ENCODE data around the gene PYGM.
A peak's percentile ranks its signal among the peaks of the same experiment; 100 is the strongest.

Gene PYGM

DNA sequence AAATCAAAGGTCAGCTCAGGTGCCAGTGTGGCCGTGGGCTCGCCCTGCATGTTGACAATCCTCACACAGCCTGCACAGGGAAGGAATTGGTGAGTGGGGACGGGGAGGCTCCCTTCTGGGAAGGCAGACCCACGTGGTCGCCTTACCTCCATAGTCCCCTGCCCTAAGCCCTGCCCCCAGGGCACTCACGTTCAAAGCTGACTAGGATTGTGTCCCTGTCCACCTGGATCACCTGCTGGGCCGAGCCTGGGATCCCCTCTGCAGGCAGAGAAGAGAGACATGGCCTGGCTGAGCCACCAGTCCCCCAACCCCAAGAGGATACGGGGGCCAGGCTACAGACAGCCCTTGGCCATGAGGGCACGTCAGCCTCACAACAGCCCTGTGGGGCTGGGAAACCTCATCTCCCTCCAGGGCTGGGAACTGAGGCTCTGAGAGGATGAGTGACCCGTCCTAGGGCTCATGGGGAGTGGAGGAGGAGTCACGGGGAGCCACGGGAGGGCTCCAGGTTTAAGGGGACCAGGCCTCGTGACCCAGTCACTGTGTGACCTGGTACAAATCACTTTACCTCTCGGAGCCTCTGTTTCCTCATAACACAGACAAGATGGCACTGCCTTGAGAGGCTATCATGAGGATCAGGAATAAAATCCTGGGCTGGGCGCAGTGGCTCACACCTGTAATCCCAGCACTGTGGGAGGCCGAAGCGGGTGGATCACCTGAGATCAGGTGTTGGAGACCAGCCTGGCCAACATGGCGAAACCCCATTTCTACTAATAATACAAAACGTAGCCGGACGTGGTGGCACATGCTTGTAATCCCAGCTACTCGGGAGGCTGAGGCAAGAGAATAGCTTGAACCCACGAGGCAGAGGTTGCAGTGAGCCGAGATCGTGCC, 30.7 kb upstream of the PYGM start:
- no peak for DNase-seq

DNA sequence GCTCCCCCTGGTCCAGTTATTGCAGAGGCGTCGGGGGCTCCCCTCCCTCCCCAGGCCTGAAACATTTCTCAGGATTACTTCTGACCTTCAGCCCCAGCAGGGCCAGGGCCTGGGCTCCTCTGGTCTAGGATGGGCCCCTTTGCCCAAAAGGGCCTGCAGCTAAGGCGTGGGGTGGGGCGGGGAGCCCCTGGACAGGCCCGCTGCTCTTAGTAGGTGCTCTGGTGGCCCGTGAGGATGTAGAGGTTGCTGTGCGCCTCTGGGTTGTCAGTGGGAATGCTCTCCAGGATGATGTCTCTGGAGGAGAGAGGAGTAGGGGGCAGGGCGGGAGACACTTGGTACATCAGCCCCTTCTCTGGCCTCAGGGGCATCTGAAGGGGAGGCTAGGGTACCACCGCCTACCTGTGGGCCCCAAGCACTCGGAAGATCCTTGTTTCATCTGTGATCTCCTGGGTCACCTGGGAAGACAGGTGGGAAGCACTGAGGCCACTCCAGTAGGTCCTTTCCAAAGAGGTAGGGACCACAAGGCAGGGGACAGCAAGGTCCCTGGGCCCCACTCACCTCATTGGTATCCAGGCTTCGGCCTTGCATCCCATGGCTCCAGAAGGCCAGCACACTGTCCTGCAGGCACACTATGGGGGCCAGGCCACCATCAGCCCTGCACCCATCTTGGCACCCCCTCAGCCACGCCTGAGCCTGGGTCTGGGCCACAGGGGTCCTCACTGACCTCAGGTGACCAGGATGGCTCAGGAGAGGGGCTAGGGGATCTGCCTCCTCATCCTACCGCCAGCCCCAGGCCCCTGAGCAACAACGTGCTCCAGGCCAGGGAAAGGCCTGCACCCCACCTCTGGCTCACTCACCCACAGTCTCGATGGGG, 29.8 kb upstream of the PYGM start:
- no peak for DNase-seq

DNA sequence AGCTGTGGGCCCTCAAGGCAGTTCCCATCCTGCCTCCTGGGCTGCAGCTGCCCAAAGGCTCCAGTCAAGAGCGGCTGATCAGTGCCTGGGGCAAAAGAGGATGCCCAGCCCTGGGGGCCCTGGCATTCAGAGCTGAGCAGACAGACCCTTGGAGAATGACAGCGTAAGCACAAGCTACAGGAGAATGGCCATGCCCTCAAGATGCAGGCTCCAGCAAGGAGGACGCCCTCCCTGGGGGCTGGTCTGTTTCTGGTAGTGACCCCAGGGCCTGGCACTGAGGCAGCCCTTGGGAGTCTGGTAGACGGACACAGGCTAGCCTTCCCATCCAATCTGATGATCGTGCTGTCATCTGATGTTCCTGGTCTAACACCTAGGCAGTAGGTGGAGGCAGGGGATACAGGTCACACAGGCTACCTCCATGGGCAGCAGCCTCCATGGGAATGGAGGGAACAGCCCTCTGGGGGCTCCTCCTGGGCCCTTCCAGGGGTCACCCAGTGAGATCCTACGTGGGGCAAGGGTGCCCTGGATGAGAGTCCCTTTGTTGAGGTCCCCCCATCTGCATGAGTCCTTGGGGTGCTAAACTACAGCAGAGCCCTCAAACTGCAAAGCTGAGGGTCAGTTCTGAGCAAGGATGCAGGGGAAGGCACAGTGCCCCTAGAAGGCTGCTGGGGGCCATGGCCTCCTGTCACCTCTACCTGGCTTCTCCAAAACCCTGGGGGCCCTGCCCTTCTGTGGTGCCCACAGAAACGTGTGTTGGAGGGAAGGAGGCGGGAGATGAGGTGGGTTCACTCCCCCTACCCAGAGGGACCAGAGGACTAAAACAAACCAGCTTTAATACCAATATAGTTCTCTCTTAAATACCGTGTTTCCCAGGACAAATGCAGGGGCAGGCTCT, 28.8 kb upstream of the PYGM start:
- DNase-seq: no peak

DNA sequence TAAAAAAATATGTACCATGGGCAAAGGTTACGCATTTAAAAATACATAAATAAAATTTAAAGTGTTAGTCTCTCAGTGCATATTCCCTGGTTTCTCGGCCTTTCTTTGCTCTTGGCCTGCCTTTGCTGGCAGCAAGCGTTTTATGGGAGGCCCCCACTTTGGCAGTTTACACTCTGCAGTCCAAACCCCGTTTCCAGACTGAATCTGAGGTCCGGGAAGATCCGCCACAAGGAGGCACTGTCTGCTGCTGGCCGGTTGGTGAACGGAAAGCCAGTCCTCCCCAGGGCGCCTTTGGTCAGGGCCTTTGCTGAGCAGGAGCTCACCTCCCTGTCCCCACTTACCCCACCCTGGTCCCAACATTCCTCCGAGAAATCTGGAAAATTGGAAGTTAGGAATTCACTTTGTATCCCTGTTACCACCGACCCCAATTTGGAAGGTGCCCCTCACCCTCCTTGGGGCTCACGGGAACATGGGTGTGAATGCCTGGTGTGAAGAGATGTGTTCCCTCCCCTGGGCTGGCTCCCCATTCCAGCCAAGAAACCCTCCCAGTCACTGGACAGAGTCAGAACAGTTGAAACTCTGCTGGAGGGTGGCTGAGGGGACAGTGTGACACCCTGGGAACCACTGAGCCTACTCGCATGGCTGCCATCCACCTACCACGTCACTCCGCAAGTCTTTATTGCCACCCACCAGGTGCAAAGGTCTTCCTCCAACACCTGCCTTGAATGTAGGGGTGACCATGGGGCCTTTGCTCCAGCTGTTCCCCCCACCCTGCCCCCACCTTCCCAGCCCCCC, 27.9 kb upstream of the PYGM start:
- DNase-seq: peak; percentile 37

DNA sequence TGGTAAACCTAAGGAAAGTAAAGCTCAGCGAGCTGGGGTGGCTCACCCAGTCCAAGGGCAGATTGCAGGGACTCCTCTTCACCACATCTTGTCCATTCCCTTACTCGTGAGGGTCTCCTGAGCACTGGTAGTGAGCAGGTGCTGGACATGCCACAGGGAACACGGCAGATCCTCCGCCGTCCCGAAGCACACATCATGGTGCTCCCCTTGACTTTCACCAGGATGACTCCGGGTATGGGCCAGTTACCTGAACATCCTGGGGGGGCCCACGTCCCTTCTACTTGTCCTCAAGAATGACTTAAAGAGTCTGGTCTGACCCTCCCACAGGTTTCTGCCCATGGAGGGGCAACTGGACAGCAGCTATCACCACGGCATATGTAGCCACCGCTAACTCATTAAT, 26.5 kb upstream of the PYGM start:
- no peak for DNase-seq

DNA sequence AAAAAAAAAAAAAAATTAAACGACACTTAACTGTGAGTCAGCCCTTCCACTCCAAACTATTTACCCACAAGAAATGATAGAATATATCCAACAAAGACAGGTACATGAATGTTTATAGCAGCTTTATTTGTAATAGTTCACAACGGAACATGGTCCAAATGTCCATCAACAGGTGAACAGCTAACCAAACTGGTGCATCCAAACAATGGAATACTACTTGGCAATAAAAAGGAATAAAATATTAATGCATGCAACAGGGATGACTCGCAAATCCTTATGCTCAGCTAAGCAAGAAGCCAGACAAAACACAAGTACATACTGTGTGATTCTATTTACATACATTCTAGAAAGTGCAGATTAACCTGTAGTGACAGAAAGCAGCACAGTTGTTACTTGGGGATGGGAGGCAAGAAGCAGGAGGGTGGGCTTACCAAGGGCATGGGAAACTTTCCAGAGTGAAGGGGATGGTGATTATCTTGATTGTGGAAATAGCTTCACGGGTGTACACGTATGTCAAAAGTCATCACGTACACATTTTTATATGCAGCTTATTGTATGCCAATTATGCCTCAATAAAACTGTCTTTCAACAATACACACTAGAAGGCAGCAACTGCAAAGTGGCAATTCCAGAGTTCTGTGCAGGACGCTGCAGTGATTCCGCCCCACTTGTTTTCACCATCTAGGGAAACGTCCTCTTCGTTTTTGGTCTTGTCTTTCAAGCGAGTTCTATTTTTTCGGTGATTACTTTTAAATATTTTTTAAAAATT, 25.2 kb upstream of the PYGM start:
- DNase-seq: no peak

DNA sequence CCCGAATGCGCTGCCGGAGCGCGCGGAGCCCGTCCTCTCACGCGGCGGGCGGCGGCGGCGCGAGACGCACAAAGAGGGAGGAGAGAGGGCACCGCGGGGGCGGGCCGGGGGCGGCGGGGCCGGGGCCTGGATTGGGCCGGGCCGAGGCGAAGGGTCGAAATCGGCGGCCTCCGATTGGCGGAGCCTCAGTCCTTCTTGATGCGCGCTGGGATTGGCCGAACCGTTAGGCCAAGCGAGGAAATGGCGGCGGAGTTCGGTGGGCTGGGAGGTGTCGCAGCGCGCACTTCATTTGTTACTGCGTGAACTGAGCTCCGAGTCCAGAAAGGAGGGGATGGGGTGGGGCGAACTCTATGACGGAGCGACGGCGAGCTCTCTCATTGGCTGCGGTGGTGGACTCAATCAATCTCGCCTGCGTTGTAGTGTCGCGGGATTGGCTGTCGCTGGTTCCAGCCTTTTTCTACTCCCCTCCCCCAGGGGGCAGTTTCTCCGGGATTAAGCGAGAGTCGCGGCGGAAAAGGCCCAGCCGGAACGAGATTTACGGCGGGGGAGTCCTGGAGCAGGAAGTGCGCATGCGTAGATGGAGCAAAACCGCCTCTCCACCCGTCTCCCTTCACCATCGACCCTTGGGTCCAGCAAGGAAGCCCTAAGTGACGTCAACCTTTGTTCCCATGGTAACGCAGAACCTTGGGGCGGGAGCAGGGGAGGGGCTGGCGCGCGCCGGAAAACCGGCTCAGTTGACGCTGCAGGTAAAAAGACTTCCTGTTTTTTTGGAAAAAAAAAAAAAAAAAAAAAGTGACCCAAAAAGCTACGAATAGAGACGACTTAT, 18.9 kb upstream of the PYGM start, which contains the start of gene SF1:
Gene SF1 (minus strand): TSS at position 70 of the 826 bp plus-strand sequence. CDS start 150 bp downstream, outside the sequence.
- peak; percentile 100 for DNase-seq

DNA sequence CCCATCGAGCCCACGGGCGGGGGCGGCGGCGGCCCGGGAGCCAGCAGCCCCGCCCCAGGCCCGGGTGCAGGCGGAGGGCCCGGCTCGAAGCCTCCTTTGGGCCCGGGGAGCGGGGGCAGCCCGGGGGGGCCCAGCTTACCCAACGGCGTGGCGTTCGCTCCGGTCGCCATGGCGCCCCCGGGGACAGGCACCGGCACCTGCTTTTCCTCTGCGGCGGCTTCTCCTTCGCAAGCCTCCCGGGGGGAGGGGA, 18.4 kb upstream of the PYGM start:
- DNase-seq: no peak

DNA sequence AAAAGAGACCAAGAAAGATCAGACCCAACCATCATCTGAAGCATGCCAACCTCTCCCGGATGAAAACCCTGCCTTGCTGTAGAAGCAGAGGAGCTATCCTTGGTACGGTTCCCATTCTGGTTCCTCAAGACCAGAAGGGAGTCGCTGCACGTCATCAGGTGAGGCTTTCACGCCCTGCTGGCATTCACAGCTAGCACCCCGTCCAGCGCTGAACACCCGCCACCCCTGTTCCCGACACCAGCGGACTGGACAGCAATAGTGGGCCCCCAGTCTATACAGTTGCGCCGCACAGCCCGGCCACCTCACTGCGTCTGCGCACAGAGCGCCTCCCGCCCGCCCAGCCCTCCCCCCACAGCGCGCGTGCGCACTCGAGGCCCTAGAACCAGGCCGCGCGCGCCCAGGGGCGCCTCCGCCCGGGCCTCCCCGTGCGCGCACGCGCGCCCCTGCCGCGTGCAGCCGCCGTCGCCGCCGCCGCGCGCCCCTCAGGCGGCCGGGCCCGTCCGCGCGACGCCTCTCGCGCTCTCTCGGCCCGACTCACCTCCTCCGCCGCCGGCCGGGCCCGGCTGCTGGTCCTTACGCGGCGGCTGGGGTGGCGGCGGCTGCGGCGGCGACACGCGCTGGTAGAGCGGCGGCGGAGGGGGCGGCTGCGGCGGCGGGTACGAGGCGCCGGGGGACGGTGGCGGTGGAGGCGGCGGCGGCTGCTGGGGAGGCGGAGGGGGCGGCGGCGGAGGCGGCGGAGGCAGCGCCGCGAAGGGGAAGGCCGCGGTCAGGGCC, 17.9 kb upstream of the PYGM start:
- peak; percentile 86 for DNase-seq

DNA sequence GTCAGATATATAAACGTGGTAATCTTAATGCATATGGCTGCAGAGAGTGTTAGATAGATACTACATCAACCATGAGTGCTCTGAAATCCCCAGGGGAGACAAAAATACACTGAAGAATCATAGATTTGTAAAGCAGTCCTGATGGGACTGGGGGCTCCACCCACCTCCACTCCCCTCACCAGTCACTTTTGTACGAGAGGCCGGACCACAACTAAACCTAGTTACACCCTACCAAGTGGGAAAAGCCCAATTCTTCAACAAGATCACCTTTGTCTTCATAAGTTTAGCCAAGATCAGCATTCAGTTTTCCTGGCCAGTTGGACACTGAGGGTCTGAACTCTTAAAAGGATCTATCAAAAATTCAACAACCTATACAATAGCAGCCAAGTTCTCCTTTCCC, 17.1 kb upstream of the PYGM start:
- DNase-seq: no peak

DNA sequence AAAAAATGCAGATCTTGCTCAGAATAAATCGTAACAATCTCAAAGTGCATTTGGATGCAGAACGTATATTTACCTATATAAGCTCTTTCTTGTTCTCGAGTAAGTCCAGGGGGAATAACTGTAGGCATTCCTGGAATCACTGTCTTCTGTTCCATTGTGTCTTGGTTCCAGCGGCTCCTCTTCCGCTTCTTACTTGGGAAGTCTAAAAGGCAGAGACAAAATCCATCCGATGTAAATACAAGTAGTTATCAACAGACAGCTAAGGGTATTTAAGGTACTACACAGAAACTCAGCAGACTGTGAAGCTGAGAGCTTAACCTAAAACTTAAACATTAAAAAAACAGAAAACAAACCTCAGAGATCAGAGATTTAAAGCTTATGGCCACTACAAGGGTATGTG, 16.7 kb upstream of the PYGM start:
- no peak for DNase-seq

DNA sequence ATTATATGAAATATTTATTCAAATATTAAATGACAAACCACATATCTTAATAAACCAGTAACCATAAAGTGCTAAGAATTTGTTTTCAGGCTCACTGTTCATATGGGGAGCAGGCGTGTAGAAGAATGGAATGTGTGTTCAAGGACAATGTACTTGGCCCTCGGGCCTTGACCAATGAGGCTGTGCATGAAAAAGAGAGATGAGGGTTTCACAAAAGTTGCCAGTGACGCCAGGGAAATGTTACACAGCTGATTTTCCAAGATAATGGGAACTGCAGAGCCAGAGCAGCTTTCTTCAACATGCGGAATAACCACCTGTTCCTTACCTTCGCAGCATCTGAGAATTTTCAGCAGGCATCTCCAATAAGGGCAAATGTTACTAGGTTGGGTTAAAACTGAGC, 14.4 kb upstream of the PYGM start:
- DNase-seq: no peak

DNA sequence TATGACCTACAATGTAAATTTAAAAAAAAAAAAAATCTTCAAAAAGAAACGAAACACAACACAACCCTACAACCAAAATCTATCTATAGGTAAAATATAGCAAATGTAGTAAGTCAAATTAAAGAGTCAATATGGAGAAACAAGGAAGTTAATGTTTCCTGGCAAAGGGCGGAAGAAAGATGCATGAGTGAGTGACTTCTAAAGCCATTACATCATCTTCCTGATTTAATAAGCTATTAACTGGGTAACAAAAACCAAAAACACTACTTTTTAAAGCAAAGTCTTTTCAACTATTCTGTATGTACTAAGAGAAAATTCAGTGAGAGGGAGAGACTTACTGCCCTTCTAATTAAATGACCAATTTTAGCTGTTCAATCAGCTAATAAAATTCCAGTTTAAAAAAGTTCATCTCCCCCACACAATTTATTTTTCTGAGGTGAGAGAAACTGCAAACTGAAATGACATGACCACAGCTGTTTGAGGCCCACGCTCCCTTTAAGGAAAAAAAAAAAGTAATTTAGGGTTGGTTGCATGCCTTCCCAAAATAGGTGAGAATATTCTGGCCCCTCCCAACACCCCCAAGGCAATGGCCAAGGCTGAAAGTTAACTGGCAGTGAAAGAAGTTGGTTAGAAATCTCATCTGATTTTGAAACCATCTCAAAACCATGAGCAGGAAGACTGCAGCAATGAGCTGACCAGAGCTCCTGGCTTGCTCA, 12.7 kb upstream of the PYGM start:
- no peak for DNase-seq

DNA sequence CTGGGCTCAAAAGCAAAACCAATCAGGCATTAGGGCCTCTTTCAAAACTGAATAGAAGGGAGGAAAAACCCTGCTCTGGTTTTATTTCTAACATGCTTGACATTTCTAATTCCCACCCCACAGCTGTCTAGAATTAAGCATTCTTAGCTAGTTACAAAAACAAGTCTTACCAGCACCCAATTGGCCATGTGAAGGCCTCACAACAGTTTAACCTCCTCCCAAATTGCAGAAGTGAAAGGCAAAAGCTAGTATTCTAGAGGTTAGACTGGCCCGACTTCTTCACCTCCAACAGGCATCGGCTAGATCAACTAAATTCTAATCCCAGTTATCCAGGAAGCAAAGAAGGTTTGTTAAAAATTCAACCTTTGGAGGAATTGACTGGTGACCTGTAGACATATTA, 12.1 kb upstream of the PYGM start:
- DNase-seq: no peak

DNA sequence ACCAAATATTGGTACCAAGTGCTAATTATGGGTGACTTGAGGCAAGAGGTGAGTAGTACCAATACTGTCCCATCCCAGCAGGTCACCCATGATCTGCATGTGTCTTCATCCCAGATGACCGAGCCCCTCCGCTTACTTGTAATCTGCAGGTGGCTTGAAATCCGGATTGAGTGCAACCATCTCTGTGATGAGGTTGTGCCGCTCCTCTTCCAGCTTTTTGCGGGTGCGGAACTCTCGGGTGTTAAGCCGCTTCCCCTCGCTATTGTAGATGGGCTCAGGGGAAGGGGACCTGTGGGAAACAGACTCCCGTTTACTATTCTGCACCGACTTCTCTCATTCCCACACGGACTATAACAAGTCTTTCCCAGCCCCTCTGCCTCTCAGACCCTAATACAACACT, 10.3 kb upstream of the PYGM start:
- DNase-seq: no peak

DNA sequence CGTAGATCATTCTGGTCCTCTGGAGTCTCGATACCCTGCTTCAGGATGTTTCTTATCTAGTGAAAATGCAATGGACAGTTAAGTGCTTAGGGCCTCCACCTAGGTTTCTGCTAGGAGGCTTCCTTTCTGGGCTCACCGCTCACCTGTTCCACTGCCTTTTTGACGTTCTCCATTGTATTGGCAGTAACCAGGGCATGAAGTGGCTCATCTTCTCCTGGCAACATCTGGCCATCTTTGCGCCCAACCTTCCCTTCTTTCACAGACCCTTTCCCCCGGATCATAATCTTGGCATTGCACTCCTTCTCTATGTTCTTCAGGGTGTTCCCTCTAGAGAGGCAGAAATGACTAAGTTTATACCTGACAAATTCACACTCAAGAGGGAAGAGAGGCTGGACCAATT, 9.5 kb upstream of the PYGM start:
- no peak for DNase-seq

DNA sequence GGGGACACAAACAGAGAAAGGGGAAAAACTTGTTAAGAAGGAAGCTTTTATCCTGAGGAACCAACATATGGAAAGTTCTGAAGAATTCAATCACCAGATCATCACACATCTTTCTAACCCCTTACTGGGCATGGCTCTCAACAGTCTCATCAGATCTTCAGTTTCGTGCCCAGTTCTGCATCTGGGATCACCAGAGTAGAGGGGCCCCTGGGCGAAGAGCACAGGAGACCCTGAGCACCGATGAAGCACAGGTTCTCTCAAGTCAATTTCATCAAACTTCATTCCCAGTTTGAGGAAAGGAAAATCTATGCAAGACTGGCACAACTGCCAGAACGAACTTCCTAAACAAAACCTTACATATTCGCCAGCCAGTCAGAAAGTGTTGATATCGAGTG, 8.5 kb upstream of the PYGM start:
- no peak for DNase-seq

DNA sequence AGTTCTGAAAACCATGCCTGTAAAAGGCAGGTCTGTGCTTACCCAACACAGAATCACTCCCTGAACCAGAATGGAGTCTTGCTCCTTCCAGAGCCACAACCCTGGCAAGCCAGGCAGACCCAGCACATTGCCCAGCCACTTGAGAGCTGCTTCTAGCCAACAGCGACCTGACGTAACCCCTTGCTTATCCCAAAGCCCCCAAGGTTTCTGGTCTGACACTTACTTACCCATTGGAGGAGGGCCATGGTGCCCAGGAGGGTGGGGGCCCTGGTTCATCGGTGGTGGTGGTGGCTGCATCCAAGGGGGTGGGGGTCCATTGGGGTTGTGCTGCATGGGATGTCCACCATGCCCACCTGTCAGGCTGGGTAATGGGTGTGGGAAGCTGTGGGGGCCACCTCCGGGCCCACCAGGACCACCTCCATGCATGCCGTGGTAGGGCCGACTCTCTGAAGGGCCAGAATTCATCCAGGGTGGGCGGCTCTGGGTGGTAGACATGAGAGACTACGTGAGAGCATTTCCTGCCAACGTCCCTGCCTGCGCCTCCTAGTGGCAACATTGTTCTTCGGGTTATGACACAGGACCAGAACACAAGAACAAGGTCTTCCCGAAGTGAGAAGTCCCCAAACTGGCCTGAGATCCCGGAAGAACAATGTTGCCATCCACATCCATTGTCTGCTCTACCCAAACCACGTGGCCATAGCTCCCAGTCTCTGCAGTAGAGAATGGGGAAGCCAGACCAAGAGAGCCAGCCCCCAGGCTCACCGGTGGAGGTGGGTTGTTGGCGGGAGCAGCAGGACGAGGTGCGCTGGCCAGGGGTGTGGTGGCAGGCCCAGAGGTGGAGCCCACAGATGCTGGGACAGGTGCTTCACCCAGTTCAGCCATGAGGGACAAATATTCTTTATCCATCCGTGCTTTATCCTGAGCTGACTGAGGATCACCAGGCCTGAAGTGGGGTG, 7.8 kb upstream of the PYGM start:
- DNase-seq: peak; percentile 33

All from midbrain (tissue), 1 donor.